Stimulated activated naive CD8-positive, alpha-beta T cell treated with anti-CD3 and anti-CD28 coated beads, Interleukin-15, amount 100 ng/mL, for 72 hours (primary cell): ENCODE results near the gene KRT84.
A peak's percentile ranks its signal among the peaks of the same experiment; 100 is the strongest.

ENCODE experiments used
- ATAC-seq: fragments of 150-1000 bp; cut with Tn5 transposase; 2 replicates; pipeline ENCODE4 v1.10.0; 2021; ENCODE audit warnings: mild to moderate bottlenecking, moderate library complexity
- DNase-seq, 2 donors: peaks; one replicate each; pipeline ENCODE4 v3.0.0; 2021 to 2022
- H3K27ac Mint-ChIP-seq, 2 donors: one replicate each; pipeline ENCODE4 v1.8.0; 2022; ENCODE audit warnings: mild to moderate bottlenecking in 2 of 2, mixed read lengths in 2 of 2, moderate library complexity in 2 of 2
- H3K27me3 Mint-ChIP-seq: one replicate; pipeline ENCODE4 v1.8.0; 2022; ENCODE audit warnings: mixed read lengths
- H3K4me1 Mint-ChIP-seq: one replicate; pipeline ENCODE4 v1.8.0; 2022; ENCODE audit warnings: mild to moderate bottlenecking, mixed read lengths
- H3K4me3 Mint-ChIP-seq, 2 donors: one replicate each; pipeline ENCODE4 v1.8.0; 2022; ENCODE audit warnings: mild to moderate bottlenecking in 2 of 2, mixed read lengths in 2 of 2, moderate library complexity in 1 of 2
- H3K9me3 Mint-ChIP-seq, 2 donors: one replicate each; pipeline ENCODE4 v1.8.0; 2022; ENCODE audit warnings: mixed read lengths in 2 of 2

KRT84 gene

GRCh38 chr12:52360663-52361271, 24.7 kb downstream of the KRT84 start:
- no peaks in the 10 kb centered on the region for H3K27me3 Mint-ChIP-seq
- ATAC-seq (no peak), DNase-seq (no peak)
- no peaks in the 10 kb centered on the region for H3K9me3 Mint-ChIP-seq
- H3K4me3 Mint-ChIP-seq, result no peak overlapping the region
- H3K4me1 Mint-ChIP-seq, result peaks cover 26% of the 10 kb centered on the region
- H3K27ac Mint-ChIP-seq, result no peak overlapping the region

DNA sequence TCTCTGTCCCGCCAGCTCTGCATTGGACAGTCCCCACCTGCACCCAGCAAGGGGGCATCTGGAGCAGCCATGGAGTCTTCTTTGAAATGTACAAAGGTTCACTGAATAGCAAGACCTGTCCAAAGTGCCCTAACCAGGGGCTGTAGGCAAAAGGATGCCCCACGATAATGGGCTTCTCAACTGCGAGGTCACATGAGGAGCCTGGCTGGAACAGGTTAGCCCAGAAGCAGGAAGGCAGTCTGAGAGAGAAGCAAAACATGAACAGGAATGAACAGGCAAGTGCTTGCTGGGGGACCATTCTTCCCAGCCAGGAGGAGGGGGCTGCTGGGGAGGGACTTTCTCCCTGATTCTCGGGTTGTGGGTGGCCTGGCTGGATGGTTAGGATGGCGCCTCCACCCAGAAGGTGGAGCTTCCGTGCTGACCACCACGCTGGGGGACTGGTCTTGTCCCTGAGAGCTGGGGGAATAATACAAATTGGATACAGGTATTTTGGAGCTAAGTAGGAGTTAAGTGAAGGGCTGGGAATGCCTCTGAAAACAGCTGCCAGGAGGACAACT, 25.3 kb downstream of the KRT84 start:
- Mint-ChIP-seq H3K27ac (no peak overlapping the region), H3K27me3 (no peaks in the 10 kb centered on the region), H3K9me3 (no peaks in the 10 kb centered on the region), H3K4me1 (peaks cover 26% of the 10 kb centered on the region), H3K4me3 (no peak overlapping the region)
- ATAC-seq (no peak), DNase-seq (no peak)

DNA sequence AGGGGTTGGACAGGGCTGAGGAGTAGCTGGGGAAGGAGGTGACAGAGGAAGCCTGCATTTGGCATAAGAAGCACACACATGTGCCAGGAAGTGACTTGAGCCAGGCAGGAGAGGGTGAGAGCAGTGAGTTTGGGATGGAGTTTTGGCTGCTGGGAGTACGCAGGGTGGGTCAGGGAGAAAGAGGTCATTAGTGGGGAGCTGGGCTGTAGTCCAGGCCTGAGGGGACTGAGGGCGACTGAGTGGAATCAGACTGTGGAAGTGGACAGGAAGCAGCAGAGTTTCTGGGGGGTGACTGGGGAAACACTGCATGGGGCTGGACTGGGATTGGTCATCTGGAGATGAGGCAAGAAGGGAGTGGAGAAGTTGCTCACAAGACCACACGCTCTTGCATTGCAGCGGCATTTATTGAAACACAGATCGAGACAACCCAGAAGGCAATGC, 25.8 kb downstream of the KRT84 start:
- Mint-ChIP-seq H3K27me3 (peaks cover 4% of the 10 kb centered on the region), H3K27ac (peak overlapping the region; percentile 53 to 61), H3K4me3 (no peak overlapping the region), H3K4me1 (peaks cover 26% of the 10 kb centered on the region), H3K9me3 (no peaks in the 10 kb centered on the region)
- DNase-seq (no peak), ATAC-seq (no peak)

DNA sequence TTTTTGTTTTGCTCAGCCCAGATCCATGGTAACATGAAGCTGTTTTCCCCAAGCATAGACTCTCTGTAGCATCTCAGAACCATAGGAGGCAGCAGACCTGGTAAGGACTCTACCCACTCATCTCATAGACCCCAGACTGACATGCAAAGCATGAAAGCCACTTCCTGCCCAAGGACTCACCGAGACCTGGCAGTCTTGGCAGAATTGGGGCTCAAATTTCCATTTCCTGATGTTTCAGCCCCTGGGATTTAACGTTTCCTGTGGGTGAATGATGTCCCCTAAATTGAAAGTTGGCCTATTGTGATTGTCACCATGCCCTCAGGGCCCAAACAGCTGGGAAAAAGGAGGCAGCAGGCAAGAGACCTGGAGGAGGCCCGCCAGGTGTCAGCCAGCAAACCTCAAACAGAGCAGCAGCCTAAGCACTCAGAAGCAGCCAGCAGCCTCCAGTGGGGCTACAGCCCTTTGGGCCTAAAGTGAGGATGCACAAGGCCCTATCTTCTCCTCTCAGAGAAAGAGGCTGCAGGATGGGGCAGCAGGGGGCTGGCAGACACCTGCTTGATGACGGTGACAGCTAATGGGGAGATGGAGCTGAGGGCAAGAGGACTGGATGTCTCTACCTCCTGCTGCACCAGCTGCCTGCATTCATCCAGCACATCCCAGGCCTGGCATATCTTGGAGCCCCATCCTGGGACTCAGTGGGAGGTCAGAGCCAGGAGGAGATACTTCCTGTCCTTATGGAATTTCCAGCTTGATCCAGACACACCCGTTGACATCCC, 26.7 kb downstream of the KRT84 start:
- DNase-seq, result peak; percentile 36 to 38
- Mint-ChIP-seq H3K27me3 (peaks cover 13% of the 10 kb centered on the region), H3K4me1 (peaks cover 26% of the 10 kb centered on the region), H3K4me3 (no peak overlapping the region), H3K27ac (peak overlapping the region in 1 of 2 donors; percentile 42), H3K9me3 (no peaks in the 10 kb centered on the region)
- ATAC-seq, result peak; percentile 91

- no peak overlapping the region for H3K27ac Mint-ChIP-seq
- DNase-seq, result peak in 1 of 2 donors; percentile 2
These were observed 28.5 kb downstream of the KRT84 start for GRCh38 chr12:52356762-52357580.

GRCh38 chr12:52356031-52356761, 29.3 kb downstream of the KRT84 start:
- peaks cover 27% of the 10 kb centered on the region for H3K27me3 Mint-ChIP-seq
- H3K27ac Mint-ChIP-seq, result no peak overlapping the region
- H3K9me3 Mint-ChIP-seq, result no peaks in the 10 kb centered on the region
- peaks cover 43% of the 10 kb centered on the region for H3K4me1 Mint-ChIP-seq
- peak in 1 of 2 donors; percentile 8 for DNase-seq
- ATAC-seq, result peak; percentile 49
- no peak overlapping the region for H3K4me3 Mint-ChIP-seq

More at GRCh38 chr12:52356762-52357580, 28.5 kb downstream of the KRT84 start:
- Mint-ChIP-seq H3K9me3 (no peaks in the 10 kb centered on the region), H3K27me3 (peaks cover 27% of the 10 kb centered on the region), H3K4me1 (peaks cover 37% of the 10 kb centered on the region), H3K4me3 (no peak overlapping the region)
- ATAC-seq, result no peak

- ATAC-seq (no peak), DNase-seq (no peak)
- Mint-ChIP-seq H3K4me3 (no peak overlapping the region), H3K4me1 (peaks cover 43% of the 10 kb centered on the region), H3K27ac (no peak overlapping the region), H3K9me3 (no peaks in the 10 kb centered on the region), H3K27me3 (peaks cover 35% of the 10 kb centered on the region)
These were observed 30.3 kb downstream of the KRT84 start for GRCh38 chr12:52355176-52355575.

DNA sequence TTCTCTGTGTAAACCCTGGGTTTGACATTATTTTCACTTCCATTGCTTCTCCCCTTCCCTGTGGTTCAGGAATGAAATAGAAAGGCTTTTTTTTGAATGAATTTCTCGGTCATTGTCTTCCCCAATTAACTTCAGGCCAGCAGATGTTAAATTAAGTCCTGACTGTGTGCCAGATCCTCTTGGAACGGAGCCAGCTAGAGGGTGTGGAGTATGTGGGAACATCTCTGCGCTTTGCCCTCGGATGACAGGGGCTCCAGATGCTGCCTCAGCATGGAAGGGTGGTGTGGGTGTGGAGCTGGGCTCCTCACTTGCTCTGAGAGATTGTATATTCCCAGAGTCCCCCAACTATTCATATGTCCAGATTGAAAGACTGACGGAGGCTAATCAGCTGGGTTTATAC, 31.3 kb downstream of the KRT84 start:
- H3K9me3 Mint-ChIP-seq, result no peaks in the 10 kb centered on the region
- no peak overlapping the region for H3K4me3 Mint-ChIP-seq
- H3K27ac Mint-ChIP-seq, result peak overlapping the region in 1 of 2 donors; percentile 28
- no peak for DNase-seq
- peaks cover 35% of the 10 kb centered on the region for H3K27me3 Mint-ChIP-seq
- peaks cover 36% of the 10 kb centered on the region for H3K4me1 Mint-ChIP-seq
- ATAC-seq, result no peak

DNA sequence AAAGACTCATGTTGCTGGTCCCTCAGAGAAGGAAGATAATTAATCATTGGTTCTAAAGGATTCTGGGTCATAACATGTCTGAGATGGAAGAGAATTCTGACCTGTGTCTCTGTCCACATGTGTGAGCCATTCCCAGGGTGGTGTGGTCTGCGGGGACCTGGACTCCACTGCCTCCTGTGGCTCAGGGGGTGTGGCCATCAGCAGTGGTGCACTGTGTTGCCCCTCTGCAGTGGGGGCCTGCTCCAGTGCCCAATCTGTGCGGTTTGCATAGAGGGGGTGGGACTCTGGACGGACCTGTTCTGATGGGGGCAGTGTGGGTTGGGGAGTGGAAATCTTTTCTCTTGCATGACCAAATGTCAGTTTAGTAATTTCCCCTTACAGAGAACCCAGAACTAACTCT, 31.7 kb downstream of the KRT84 start:
- ATAC-seq (no peak), DNase-seq (no peak)
- Mint-ChIP-seq H3K9me3 (no peaks in the 10 kb centered on the region), H3K4me3 (no peak overlapping the region), H3K4me1 (peaks cover 31% of the 10 kb centered on the region), H3K27ac (no peak overlapping the region), H3K27me3 (peaks cover 35% of the 10 kb centered on the region)

DNA sequence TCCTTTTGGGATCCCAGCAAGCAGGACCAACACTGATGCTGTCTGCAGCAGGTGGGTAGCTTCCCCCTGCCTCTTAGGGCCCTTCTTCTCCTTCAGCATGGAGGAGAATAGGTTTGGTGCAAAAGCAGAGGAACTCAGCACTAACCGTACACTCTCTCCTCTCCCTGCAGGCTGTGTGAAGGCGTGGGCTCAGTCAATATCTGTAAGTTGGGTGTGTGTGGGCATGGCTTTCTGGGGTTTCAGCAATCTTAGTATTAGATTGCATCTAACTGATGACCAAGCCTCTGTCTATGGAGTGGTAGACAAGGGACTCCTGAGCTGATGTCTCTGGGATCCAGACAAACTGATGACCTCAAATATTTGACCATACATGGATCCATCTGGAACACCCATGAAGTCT, 32.5 kb downstream of the KRT84 start:
- peak overlapping the region in 1 of 2 donors; percentile 38 for H3K27ac Mint-ChIP-seq
- DNase-seq (no peak), ATAC-seq (no peak)
- H3K4me3 Mint-ChIP-seq, result no peak overlapping the region
- peaks cover 23% of the 10 kb centered on the region for H3K4me1 Mint-ChIP-seq
- H3K9me3 Mint-ChIP-seq, result no peaks in the 10 kb centered on the region
- peaks cover 35% of the 10 kb centered on the region for H3K27me3 Mint-ChIP-seq

GRCh38 chr12:52351196-52352059, 34.0 kb downstream of the KRT84 start:
- no peak overlapping the region for H3K4me3 Mint-ChIP-seq
- peak; percentile 17 to 61 for DNase-seq

GRCh38 chr12:52350786-52351185, 34.7 kb downstream of the KRT84 start:
- no peak for ATAC-seq
- DNase-seq, result no peak
- H3K27ac Mint-ChIP-seq, result no peak overlapping the region
- peaks cover 35% of the 10 kb centered on the region for H3K27me3 Mint-ChIP-seq
- H3K4me1 Mint-ChIP-seq, result peaks cover 17% of the 10 kb centered on the region
- H3K4me3 Mint-ChIP-seq, result no peak overlapping the region
- H3K9me3 Mint-ChIP-seq, result no peaks in the 10 kb centered on the region

More at GRCh38 chr12:52351196-52352059, 34.0 kb downstream of the KRT84 start:
- H3K27ac Mint-ChIP-seq, result peak overlapping the region in 1 of 2 donors; percentile 50
- no peaks in the 10 kb centered on the region for H3K9me3 Mint-ChIP-seq
- peaks cover 17% of the 10 kb centered on the region for H3K4me1 Mint-ChIP-seq
- peaks cover 35% of the 10 kb centered on the region for H3K27me3 Mint-ChIP-seq
- peak; percentile 92 for ATAC-seq

DNA sequence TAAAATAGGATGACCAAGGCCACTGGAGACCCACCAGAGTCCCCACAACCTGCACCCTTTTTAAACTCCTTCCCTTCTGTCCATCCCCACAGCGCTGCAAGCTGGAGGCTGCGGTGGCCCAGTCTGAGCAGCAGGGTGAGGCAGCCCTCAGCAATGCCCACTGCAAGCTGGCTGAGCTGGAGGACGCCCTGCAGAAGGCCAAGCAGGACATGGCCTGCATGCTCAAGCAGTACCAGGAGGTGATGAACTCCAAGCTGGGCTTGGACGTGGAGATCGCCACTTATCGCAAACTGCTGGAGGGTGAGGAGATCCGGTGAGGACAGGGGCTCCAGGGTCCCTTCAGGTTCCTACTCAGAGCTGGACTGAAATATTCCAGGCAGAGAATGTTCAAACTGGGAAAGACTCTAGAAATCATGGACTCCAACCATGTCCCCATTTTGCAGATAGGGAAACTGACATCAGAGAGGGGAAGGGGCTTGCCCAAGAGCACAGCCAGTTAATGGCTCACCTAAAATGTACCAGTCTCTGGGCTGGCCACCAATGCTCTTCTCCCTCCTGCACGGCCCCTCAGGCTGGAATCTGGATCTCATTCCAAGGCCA, 35.3 kb downstream of the KRT84 start:
- Mint-ChIP-seq H3K4me3 (no peak overlapping the region), H3K27me3 (peaks cover 35% of the 10 kb centered on the region), H3K9me3 (no peaks in the 10 kb centered on the region), H3K4me1 (peaks cover 17% of the 10 kb centered on the region), H3K27ac (no peak overlapping the region)
- ATAC-seq (no peak), DNase-seq (no peak)

DNA sequence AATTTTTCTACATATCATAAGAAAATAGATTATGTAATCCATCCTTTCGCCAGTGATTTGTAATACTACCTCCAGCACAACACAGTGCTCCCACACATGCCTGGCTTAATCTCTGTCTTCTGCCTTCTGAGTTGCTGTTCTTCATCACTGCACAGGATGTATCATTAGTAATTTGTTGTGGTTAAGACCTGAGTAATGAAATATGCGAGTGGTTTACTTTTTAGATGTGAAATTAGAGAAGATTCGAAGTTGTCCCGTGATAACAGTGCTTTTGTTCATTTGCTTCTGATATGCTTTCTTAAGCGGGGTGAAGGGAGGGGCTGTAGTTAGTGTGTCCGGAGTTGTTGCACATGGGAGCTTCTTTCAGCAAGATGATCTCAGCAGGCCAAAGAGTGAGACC, 36.3 kb downstream of the KRT84 start:
- no peaks in the 10 kb centered on the region for H3K9me3 Mint-ChIP-seq
- DNase-seq, result no peak
- peaks cover 26% of the 10 kb centered on the region for H3K27me3 Mint-ChIP-seq
- no peak for ATAC-seq
- no peak overlapping the region for H3K27ac Mint-ChIP-seq
- peaks cover 17% of the 10 kb centered on the region for H3K4me1 Mint-ChIP-seq
- H3K4me3 Mint-ChIP-seq, result no peak overlapping the region
